Activated CD8-positive, alpha-beta memory T cell treated with anti-CD3 and anti-CD28 coated beads, Interleukin-2, amount 50 U/mL, for 48 hours (primary cell): ENCODE results near the gene OR13D1.
"Not testable (repeated sequence)": the region's sequence is repeated elsewhere in the genome, so short reads cannot be mapped to it uniquely, and the experiment has no call there.

Experiments used
- DNase-seq: peaks from one replicate; pipeline ENCODE4 v3.0.0-alpha.2; 2020

OR13D1 gene

GRCh38 chr9:104694218-104694617 is at the start of gene OR13D1:
TSS of gene OR13D1 (plus strand) at chr9:104694518. CDS start at chr9:104694518, 0 bp downstream.
- DNase-seq, result no peak

GRCh38 chr9:104658496-104659195 is 35.7 kb upstream of the OR13D1 start:
- DNase-seq, result no peak

GRCh38 chr9:104675611-104676010 is 18.7 kb upstream of the OR13D1 start:
- DNase-seq, result no peak

GRCh38 chr9:104682642-104683041 is 11.7 kb upstream of the OR13D1 start:
- DNase-seq, result no peak

- no peak for DNase-seq
Measured at GRCh38 chr9:104686081-104686480, 8.2 kb upstream of the OR13D1 start.

GRCh38 chr9:104700306-104700705 is 6.0 kb downstream of the OR13D1 start:
- DNase-seq, result no peak

- not testable (repeated sequence) for DNase-seq
Measured at GRCh38 chr9:104708737-104709136, 14.4 kb downstream of the OR13D1 start.

- DNase-seq, result no peak
Measured at GRCh38 chr9:104711604-104712003, 17.3 kb downstream of the OR13D1 start.

- no peak for DNase-seq
Measured at GRCh38 chr9:104725014-104725413, 30.7 kb downstream of the OR13D1 start.

- no peak for DNase-seq
Measured at GRCh38 chr9:104738452-104738851, 44.1 kb downstream of the OR13D1 start.

GRCh38 chr9:104740621-104741020 is 46.3 kb downstream of the OR13D1 start:
- no peak for DNase-seq

GRCh38 chr9:104743376-104743985 is 49.2 kb downstream of the OR13D1 start:
- DNase-seq, result no peak
